HEK293 (cell line): ENCODE data around the gene FHIT.

Experiments used
- CTCF ChIA-PET: fragments of 350-600 bp; formaldehyde crosslinking; extraction: SDS; loops from one replicate; lab custom pipeline; 2021; ENCODE audit warnings: antibody characterized with exemption; lab: Yijun Ruan, JAX
- POLR2A ChIA-PET: fragments of 300-600 bp; formaldehyde crosslinking; extraction: SDS; loops from one replicate; lab custom pipeline; 2020; ENCODE audit warnings: antibody characterized with exemption, inconsistent platforms; lab: Yijun Ruan, JAX
- H3K27ac ChIP-seq: fragments of 200-500 bp; sonication (Bioruptor generic); 2 replicates; pipeline ENCODE4 v1.5.1; 2014; ENCODE audit warnings: low read depth, low read length, control low read depth, inconsistent platforms; ENCODE audit errors: extremely low read depth
- H3K36me3 ChIP-seq, 2 experiments: fragments of 200-500 bp in 1 of 2; sonication (Bioruptor generic) in 1 of 2; 1 replicate in 1 of 2; 2 replicates in 1 of 2; pipeline ENCODE4 v1.5.1; 2014 to 2017; ENCODE audit warnings: inconsistent platforms in 2 of 2, low read length in 2 of 2; ENCODE audit not compliant: control insufficient read depth in 2 of 2, insufficient read depth in 1 of 2
- H3K4me1 ChIP-seq: fragments of 200-500 bp; sonication (Bioruptor generic); 2 replicates; pipeline ENCODE4 v1.5.1; 2014; ENCODE audit warnings: mild to moderate bottlenecking, low read length, inconsistent platforms; ENCODE audit not compliant: control insufficient read depth, insufficient read depth
- H3K4me3 ChIP-seq: 2 replicates; pipeline ENCODE4 v1.5.1; 2011; ENCODE audit warnings: low read depth, mild to moderate bottlenecking, control low read depth, low read length, moderate library complexity
- H3K9me3 ChIP-seq: fragments of 200-500 bp; sonication (Bioruptor generic); 2 replicates; pipeline ENCODE4 v1.5.1; 2014; ENCODE audit warnings: low read depth, low read length, inconsistent platforms; ENCODE audit not compliant: control insufficient read depth, insufficient read depth
- HOXA7 ChIP-seq: sonication (generic); formaldehyde crosslinking; IDR thresholded peaks from 2 replicates; pipeline ENCODE4 v1.8.1; 2022; ENCODE audit warnings: missing genetic modification reagents, borderline replicate concordance
- KLF10 ChIP-seq: fragments of 450-650 bp; IDR thresholded peaks from 2 replicates; pipeline ENCODE4 v1.5.1; 2018; ENCODE audit warnings: missing biosample characterization, mild to moderate bottlenecking, missing genetic modification characterization
- REPIN1 ChIP-seq: fragments of 450-650 bp; formaldehyde crosslinking; IDR thresholded peaks from 2 replicates; pipeline ENCODE4 v1.5.1; 2017; ENCODE audit warnings: missing biosample characterization, missing genetic modification characterization, low read depth
- SP2 ChIP-seq: fragments of 450-650 bp; formaldehyde crosslinking; IDR thresholded peaks from 2 replicates; pipeline ENCODE4 v1.5.1; 2016; ENCODE audit warnings: missing biosample characterization, missing genetic modification characterization
- SP3 ChIP-seq: fragments of 450-650 bp; formaldehyde crosslinking; IDR thresholded peaks from 2 replicates; pipeline ENCODE4 v1.5.1; 2016; ENCODE audit warnings: missing biosample characterization, missing genetic modification characterization
- SP7 ChIP-seq: fragments of 450-650 bp; formaldehyde crosslinking; IDR thresholded peaks from 2 replicates; pipeline ENCODE4 v1.5.1; 2016; ENCODE audit warnings: missing biosample characterization, missing genetic modification characterization
- ZNF10 ChIP-seq: fragments of 450-650 bp; formaldehyde crosslinking; IDR thresholded peaks from 2 replicates; pipeline ENCODE4 v1.5.1; 2017; ENCODE audit warnings: missing biosample characterization, missing genetic modification characterization
- ZNF157 ChIP-seq: fragments of 450-650 bp; formaldehyde crosslinking; IDR thresholded peaks from 2 replicates; pipeline ENCODE4 v1.5.1; 2016; ENCODE audit warnings: missing biosample characterization, missing genetic modification characterization
- ZNF16 ChIP-seq: fragments of 450-650 bp; formaldehyde crosslinking; IDR thresholded peaks from 2 replicates; pipeline ENCODE4 v1.5.1; 2016; ENCODE audit warnings: low read depth, missing biosample characterization, missing genetic modification characterization
- ZNF24 ChIP-seq: fragments of 450-650 bp; formaldehyde crosslinking; IDR thresholded peaks from 2 replicates; pipeline ENCODE4 v1.5.1; 2016; ENCODE audit warnings: missing biosample characterization, missing genetic modification characterization
- ZNF423 ChIP-seq: fragments of 450-650 bp; formaldehyde crosslinking; IDR thresholded peaks from 2 replicates; pipeline ENCODE4 v1.5.1; 2016; ENCODE audit warnings: missing biosample characterization, missing genetic modification characterization
- ZNF510 ChIP-seq: fragments of 450-650 bp; formaldehyde crosslinking; IDR thresholded peaks from 2 replicates; pipeline ENCODE4 v1.5.1; 2018; ENCODE audit warnings: mild to moderate bottlenecking, missing genetic modification characterization, missing biosample characterization; ENCODE audit not compliant: insufficient replicate concordance
- ZNF521 ChIP-seq: fragments of 450-650 bp; formaldehyde crosslinking; IDR thresholded peaks from 2 replicates; pipeline ENCODE4 v1.5.1; 2017; ENCODE audit warnings: missing biosample characterization, mild to moderate bottlenecking, missing genetic modification characterization
- ZNF610 ChIP-seq: fragments of 450-650 bp; formaldehyde crosslinking; IDR thresholded peaks from 2 replicates; pipeline ENCODE4 v1.5.1; 2016; ENCODE audit warnings: missing biosample characterization, missing genetic modification characterization, borderline replicate concordance
- ZNF660 ChIP-seq: fragments of 450-650 bp; IDR thresholded peaks from 2 replicates; pipeline ENCODE4 v1.5.1; 2018; ENCODE audit warnings: missing biosample characterization, mild to moderate bottlenecking, missing genetic modification characterization
- ZNF791 ChIP-seq: fragments of 450-650 bp; formaldehyde crosslinking; IDR thresholded peaks from 2 replicates; pipeline ENCODE4 v1.5.1; 2016; ENCODE audit warnings: missing biosample characterization, missing genetic modification characterization
- ZXDB ChIP-seq: fragments of 450-650 bp; formaldehyde crosslinking; IDR thresholded peaks from 2 replicates; pipeline ENCODE4 v1.5.1; 2016; ENCODE audit warnings: missing biosample characterization, missing genetic modification characterization
- TF ChIP-seq, protein P1 (sequence below): fragments of 450-650 bp; formaldehyde crosslinking; IDR thresholded peaks from 2 replicates; pipeline ENCODE4 v1.5.1; 2016; ENCODE audit warnings: missing biosample characterization, missing genetic modification characterization
- TF ChIP-seq, protein P2 (sequence below): fragments of 450-650 bp; formaldehyde crosslinking; IDR thresholded peaks from 2 replicates; pipeline ENCODE4 v1.5.1; 2017; ENCODE audit warnings: missing biosample characterization, missing genetic modification characterization
- TF ChIP-seq, protein P3 (sequence below): fragments of 450-650 bp; formaldehyde crosslinking; IDR thresholded peaks from 2 replicates; pipeline ENCODE4 v1.5.1; 2016; ENCODE audit warnings: missing biosample characterization, missing genetic modification characterization
- TF ChIP-seq, protein P4 (sequence below): fragments of 450-650 bp; formaldehyde crosslinking; IDR thresholded peaks from 2 replicates; pipeline ENCODE4 v1.5.1; 2016; ENCODE audit warnings: missing biosample characterization, missing genetic modification characterization

The FHIT gene

DNA sequence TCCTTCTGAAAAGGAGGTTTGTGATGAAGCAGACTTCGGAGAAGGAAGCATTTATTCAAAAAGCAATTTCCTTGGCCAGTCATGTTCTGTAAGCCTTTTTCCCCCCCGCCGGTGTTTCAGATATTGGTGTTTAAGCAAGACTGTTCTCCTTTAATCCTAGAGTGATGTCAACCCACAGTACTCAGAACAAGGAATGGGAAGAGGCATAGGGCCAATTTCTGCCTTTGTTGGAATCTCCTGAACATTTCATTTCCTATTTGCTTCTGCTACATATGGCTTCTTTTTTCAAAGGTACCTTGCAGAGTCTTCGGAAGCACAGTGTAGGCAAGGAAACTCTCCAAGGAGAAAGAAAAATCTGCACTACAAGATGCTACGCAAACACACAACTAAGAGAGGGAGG, 1488.3 kb downstream of the FHIT start (continued):
- no peak for TF ChIP-seq REPIN1 (tag by site-specific recombination)

DNA sequence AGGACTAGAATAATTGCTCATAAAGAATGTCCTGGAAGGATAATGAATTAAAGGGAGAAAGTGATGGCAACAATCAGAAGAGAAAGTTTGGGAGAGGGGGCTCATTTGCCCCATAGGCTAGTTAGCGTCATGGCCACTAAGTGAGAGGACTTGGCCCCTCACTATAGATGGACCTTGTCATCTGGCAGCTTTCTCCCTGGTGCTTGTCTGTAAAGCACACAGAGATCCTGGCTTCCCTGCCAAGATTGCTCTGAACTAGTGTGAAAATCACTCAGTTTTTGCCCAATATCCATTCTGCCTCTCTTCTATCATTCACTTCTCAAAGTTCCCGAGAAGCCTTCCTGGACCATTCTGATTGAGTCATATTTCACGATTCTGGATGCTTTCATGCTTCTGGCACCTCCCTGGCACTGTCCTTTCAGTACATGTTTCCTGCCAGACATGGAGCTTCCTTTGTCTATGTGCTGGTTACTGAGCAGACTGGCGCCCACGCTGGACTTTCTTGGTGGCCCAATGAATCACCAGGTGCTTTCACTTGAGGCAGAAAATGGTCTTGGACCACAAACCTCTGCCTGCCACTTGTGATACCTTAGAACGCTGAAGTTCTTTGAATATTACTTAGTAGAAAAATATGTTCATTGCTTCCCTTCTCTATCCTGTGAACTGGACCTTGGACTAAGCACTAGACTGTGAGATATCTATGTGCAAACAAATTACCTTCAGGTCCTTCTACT, 1491.8 kb downstream of the FHIT start:
- H3K4me3 ChIP-seq = no peak overlapping the region
- CTCF ChIA-PET = no interaction called here
- H3K27ac ChIP-seq = no peak overlapping the region
- H3K9me3 ChIP-seq = no peaks in the 10 kb centered on the region
- no peaks in the 10 kb centered on the region for H3K36me3 ChIP-seq
- TF ChIP-seq HOXA7 (CRISPR knock-in tag) (no peak), SP7 (no peak), ZNF16 (tag by site-specific recombination) (no peak), SP2 (tag by site-specific recombination) (no peak), ZNF521 (tag by site-specific recombination) (no peak)
- POLR2A ChIA-PET = no interaction called here
- H3K4me1 ChIP-seq = no peaks in the 10 kb centered on the region

DNA sequence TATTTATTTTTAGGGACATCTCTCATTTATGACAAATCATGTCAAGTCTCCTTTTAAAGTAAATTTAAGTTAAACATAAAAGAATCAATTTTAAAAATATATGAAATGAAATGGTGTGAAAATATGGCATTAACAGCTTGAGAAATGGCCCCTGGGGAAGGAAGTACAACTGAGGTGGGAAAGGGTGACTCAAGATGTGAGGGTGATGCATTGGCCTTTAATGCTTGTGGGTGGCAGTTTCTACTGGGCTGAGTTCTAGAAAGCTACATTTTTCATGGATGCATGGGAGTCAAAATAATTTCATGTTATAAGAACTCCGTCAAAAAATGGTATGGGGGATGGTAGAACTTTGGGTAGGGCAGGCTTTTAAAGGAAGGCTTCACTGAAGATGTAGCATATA, 1492.6 kb downstream of the FHIT start:
- H3K27ac ChIP-seq = no peak overlapping the region
- no peaks in the 10 kb centered on the region for H3K36me3 ChIP-seq
- no peaks in the 10 kb centered on the region for H3K9me3 ChIP-seq
- no peaks in the 10 kb centered on the region for H3K4me1 ChIP-seq
- H3K4me3 ChIP-seq = no peak overlapping the region
- no peak for TF ChIP-seq KLF10 (tag by site-specific recombination)
- TF ChIP-seq SP3 (tag by site-specific recombination) = no peak
- TF ChIP-seq ZNF10 = no peak
- TF ChIP-seq ZNF610 (tag by site-specific recombination) = no peak
- no peak for TF ChIP-seq ZNF157 (tag by site-specific recombination)
- TF ChIP-seq, protein P1, sequence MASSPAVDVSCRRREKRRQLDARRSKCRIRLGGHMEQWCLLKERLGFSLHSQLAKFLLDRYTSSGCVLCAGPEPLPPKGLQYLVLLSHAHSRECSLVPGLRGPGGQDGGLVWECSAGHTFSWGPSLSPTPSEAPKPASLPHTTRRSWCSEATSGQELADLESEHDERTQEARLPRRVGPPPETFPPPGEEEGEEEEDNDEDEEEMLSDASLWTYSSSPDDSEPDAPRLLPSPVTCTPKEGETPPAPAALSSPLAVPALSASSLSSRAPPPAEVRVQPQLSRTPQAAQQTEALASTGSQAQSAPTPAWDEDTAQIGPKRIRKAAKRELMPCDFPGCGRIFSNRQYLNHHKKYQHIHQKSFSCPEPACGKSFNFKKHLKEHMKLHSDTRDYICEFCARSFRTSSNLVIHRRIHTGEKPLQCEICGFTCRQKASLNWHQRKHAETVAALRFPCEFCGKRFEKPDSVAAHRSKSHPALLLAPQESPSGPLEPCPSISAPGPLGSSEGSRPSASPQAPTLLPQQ (tag by site-specific recombination) = no peak
- TF ChIP-seq, protein P2, sequence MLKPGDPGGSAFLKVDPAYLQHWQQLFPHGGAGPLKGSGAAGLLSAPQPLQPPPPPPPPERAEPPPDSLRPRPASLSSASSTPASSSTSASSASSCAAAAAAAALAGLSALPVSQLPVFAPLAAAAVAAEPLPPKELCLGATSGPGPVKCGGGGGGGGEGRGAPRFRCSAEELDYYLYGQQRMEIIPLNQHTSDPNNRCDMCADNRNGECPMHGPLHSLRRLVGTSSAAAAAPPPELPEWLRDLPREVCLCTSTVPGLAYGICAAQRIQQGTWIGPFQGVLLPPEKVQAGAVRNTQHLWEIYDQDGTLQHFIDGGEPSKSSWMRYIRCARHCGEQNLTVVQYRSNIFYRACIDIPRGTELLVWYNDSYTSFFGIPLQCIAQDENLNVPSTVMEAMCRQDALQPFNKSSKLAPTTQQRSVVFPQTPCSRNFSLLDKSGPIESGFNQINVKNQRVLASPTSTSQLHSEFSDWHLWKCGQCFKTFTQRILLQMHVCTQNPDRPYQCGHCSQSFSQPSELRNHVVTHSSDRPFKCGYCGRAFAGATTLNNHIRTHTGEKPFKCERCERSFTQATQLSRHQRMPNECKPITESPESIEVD = no peak
- TF ChIP-seq ZNF423 = no peak
- ChIA-PET POLR2A (no interaction called here), CTCF (no interaction called here)

DNA sequence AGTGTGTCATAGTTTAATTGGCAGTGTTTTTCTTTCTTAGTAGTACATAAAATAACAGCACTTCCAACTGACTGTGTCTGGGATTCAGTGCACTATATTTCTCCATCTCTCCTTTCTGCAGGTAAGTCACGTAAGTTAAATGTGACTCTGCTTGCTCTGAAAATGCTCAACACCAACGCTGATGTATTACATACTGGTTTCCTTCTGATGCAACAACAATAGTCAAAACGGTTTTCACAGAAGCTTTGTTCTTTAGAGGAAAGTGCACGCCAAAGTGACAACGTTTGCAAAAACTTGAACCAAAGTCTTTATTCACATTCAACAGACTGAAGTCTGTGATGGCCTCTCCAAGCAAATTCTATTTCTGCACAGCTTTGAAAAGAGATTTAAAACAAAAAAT, 1494.3 kb downstream of the FHIT start:
- H3K4me3 ChIP-seq = no peak overlapping the region
- ChIA-PET CTCF (no interaction called here), POLR2A (no interaction called here)
- H3K4me1 ChIP-seq = no peaks in the 10 kb centered on the region
- H3K36me3 ChIP-seq = no peaks in the 10 kb centered on the region
- H3K27ac ChIP-seq = no peak overlapping the region
- no peaks in the 10 kb centered on the region for H3K9me3 ChIP-seq
- TF ChIP-seq ZXDB = no peak
- TF ChIP-seq, protein P3, sequence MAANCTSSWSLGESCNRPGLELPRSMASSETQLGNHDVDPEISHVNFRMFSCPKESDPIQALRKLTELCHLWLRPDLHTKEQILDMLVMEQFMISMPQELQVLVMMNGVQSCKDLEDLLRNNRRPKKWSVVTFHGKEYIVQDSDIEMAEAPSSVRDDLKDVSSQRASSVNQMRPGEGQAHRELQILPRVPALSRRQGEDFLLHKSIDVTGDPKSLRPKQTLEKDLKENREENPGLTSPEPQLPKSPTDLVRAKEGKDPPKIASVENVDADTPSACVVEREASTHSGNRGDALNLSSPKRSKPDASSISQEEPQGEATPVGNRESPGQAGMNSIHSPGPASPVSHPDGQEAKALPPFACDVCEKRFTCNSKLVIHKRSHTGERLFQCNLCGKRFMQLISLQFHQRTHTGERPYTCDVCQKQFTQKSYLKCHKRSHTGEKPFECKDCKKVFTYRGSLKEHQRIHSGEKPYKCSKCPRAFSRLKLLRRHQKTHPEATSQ = no peak
- TF ChIP-seq ZNF510 = no peak
- TF ChIP-seq HOXA7 (CRISPR knock-in tag) = no peak
- no peak for TF ChIP-seq ZNF10
- no peak for TF ChIP-seq ZNF791
- TF ChIP-seq ZNF660 (tag by site-specific recombination) = no peak
- TF ChIP-seq, protein P4, sequence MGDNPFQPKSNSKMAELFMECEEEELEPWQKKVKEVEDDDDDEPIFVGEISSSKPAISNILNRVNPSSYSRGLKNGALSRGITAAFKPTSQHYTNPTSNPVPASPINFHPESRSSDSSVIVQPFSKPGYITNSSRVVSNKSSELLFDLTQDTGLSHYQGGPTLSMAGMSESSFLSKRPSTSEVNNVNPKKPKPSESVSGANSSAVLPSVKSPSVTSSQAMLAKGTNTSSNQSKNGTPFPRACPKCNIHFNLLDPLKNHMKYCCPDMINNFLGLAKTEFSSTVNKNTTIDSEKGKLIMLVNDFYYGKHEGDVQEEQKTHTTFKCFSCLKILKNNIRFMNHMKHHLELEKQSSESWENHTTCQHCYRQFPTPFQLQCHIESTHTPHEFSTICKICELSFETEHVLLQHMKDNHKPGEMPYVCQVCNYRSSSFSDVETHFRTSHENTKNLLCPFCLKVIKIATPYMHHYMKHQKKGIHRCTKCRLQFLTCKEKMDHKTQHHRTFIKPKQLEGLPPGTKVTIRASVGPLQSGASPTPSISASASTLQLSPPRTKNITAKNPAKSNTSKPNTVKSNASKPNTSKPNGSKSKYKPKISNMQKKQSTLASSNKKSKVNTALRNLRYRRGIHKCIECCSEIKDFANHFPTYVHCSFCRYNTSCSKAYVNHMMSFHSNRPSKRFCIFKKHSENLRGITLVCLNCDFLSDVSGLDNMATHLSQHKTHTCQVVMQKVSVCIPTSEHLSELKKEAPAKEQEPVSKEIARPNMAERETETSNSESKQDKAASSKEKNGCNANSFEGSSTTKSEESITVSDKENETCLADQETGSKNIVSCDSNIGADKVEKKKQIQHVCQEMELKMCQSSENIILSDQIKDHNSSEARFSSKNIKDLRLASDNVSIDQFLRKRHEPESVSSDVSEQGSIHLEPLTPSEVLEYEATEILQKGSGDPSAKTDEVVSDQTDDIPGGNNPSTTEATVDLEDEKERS (tag by site-specific recombination) = no peak
- TF ChIP-seq ZNF24 = no peak
